Keratinocyte (primary cell): Measurements from ENCODE around the gene MKS1.

ENCODE experiments used
- EZH2 ChIP-seq: IDR thresholded peaks from one replicate; pipeline ENCODE4 v1.6.1; 2012; ENCODE audit warnings: inconsistent platforms, mild to moderate bottlenecking, low read length, moderate library complexity
- TF ChIP-seq, protein P1 (sequence below), 3 experiments: IDR thresholded peaks in 1 of 3; conservative IDR thresholded peaks in 1 of 3; optimal IDR thresholded peaks in 1 of 3; 2 replicates in 2 of 3; 3 replicates in 1 of 3; pipeline versions ENCODE3 to v1.5.1; 2011; ENCODE audit warnings: low read length in 3 of 3, mild to moderate bottlenecking in 3 of 3, moderate library complexity in 2 of 3, control low read depth in 1 of 3, inconsistent platforms in 1 of 3; ENCODE audit not compliant: insufficient read depth in 2 of 3; ENCODE audit errors: extremely low read depth in 1 of 3

DNA sequence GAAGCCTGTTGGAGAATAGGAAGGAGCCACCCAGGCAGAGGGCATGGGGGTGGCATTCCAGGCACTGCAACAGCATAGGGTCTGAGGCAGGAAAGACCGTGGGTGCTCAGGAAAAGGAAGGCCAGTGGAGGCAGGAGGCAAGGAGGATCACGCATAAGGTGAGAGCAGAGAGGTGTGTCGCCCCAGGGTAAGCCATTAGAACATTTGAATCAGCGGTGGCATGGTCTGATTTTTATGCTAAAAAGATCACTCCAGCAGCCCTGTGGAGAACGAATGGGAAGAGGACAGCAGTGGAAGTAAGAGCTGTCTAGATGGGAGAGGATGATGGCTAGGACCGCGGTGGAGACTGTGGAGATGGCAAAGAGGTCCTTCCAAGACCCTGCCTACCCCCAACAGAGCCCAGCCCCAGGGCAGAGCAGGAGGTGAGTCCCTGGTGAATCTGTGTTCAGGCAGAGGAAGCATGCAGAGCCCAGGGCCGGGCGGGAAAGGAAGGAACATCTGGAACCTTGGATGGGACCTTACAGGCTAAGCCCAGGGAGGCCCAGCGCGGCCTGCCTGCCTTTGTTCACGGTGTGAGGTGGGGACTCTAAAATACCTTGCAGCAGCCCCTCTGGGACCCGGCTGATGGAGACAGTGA lies 27.2 kb upstream of the MKS1 start:
- no peak for TF ChIP-seq EZH2
- TF ChIP-seq, protein P1, sequence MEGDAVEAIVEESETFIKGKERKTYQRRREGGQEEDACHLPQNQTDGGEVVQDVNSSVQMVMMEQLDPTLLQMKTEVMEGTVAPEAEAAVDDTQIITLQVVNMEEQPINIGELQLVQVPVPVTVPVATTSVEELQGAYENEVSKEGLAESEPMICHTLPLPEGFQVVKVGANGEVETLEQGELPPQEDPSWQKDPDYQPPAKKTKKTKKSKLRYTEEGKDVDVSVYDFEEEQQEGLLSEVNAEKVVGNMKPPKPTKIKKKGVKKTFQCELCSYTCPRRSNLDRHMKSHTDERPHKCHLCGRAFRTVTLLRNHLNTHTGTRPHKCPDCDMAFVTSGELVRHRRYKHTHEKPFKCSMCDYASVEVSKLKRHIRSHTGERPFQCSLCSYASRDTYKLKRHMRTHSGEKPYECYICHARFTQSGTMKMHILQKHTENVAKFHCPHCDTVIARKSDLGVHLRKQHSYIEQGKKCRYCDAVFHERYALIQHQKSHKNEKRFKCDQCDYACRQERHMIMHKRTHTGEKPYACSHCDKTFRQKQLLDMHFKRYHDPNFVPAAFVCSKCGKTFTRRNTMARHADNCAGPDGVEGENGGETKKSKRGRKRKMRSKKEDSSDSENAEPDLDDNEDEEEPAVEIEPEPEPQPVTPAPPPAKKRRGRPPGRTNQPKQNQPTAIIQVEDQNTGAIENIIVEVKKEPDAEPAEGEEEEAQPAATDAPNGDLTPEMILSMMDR (optimal IDR thresholded peaks at IDR 0.05 in 1 of 3, IDR thresholded peaks at IDR 0.05 in 1 of 3, conservative IDR thresholded peaks at IDR 0.05 in 1 of 3; ENCODE audit: extremely low read depth in 1 of 3, insufficient read depth in 2 of 3, low read length in 3 of 3), result no peak
